Bronchial epithelial cell (primary cell): ENCODE results near the gene POU2F3. TPM values are rescaled to one million over a fixed set of nuclear protein-coding genes. Genes with fewer than 3 reads are reported as not detected.

Experiments used
- DNase-seq: peaks from one replicate; pipeline ENCODE4 v3.0.0-alpha.2; 2010; ENCODE audit warnings: low read depth
- FAIRE-seq: peaks from 2 replicates; lab custom pipeline; 2011; peaks lifted over from hg19 to GRCh38; lab: Jason Lieb, UNC
- H3K27me3 ChIP-seq: 2 replicates; pipeline ENCODE4 v1.5.1; 2011; ENCODE audit warnings: low read length; ENCODE audit not compliant: control insufficient read depth, insufficient read depth
- H3K36me3 ChIP-seq: 2 replicates; pipeline ENCODE4 v1.5.1; 2011; ENCODE audit warnings: low read length; ENCODE audit not compliant: control insufficient read depth, insufficient read depth
- H3K4me3 ChIP-seq: 2 replicates; pipeline ENCODE4 v1.5.1; 2011; ENCODE audit warnings: mild to moderate bottlenecking, low read depth, low read length, control low read depth
- total RNA-seq: library from RNA; depleted of rRNA; stranded (reverse); fragments of >200 nt; gene quantifications from 2 replicates; pipeline ENCODE4 v1.2.1, GENCODE V29; 2014
- TF ChIP-seq, protein P1 (sequence below): IDR thresholded peaks from 2 replicates; pipeline ENCODE4 v1.5.1; 2011; ENCODE audit warnings: mild to moderate bottlenecking, moderate library complexity, low read length, control low read depth, inconsistent platforms; ENCODE audit not compliant: insufficient read depth, severe bottlenecking

POU2F3 gene
- total RNA-seq, 1 donor from 2014 or later: not detected

DNA sequence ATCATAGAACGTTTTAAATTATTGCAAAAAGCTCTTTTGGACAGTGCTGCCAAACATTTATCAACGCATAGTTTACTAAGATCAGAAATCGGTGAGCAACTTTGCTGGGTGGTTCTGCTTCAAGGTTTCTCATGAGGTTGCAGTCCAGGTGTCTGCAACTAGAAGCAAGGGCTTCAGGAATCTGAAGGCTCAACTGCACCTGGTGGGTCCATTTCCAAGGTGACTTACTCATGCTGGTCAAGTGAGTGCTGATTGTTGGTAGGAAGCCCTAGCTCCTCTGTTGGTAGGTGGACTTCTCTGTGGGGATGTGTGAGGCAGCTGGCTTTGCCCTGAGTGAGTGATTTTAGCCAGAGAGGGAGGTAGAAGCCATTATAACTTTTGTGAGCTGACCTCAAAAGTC lies 118.8 kb downstream of the POU2F3 start:
- TF ChIP-seq, protein P1, sequence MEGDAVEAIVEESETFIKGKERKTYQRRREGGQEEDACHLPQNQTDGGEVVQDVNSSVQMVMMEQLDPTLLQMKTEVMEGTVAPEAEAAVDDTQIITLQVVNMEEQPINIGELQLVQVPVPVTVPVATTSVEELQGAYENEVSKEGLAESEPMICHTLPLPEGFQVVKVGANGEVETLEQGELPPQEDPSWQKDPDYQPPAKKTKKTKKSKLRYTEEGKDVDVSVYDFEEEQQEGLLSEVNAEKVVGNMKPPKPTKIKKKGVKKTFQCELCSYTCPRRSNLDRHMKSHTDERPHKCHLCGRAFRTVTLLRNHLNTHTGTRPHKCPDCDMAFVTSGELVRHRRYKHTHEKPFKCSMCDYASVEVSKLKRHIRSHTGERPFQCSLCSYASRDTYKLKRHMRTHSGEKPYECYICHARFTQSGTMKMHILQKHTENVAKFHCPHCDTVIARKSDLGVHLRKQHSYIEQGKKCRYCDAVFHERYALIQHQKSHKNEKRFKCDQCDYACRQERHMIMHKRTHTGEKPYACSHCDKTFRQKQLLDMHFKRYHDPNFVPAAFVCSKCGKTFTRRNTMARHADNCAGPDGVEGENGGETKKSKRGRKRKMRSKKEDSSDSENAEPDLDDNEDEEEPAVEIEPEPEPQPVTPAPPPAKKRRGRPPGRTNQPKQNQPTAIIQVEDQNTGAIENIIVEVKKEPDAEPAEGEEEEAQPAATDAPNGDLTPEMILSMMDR: no peak
- Histone ChIP-seq H3K36me3 (no peaks in the 10 kb centered on the region), H3K4me3 (no peak overlapping the region), H3K27me3 (no peaks in the 10 kb centered on the region)
- FAIRE-seq (no peak), DNase-seq (no peak)

DNA sequence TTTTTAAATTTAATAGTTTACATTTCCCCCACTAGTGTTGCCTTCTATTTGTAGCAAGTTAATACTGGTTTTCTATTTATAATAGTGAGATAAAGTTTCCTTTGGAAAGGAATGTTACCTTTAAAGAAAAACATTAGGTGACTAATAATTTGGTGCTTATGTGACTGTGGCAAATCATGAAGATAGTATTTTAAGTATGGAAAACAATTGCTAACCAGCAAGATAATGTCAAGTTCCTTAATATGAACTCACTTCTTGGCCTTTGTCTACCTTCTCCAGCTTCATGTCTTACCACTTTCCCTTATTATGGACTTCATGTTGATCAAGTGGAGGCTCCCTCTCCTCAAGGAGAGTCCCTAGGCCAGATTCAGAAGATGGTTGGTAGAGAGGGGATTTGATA lies 123.5 kb downstream of the POU2F3 start:
- TF ChIP-seq, protein P1: no peak
- FAIRE-seq (no peak), DNase-seq (peak; percentile 53)
- H3K4me3 ChIP-seq: no peak overlapping the region
- no peaks in the 10 kb centered on the region for H3K27me3 ChIP-seq
- no peaks in the 10 kb centered on the region for H3K36me3 ChIP-seq

GRCh38 chr11:120365512-120365911 lies 125.6 kb downstream of the POU2F3 start:
- FAIRE-seq (no peak), DNase-seq (no peak)
- H3K4me3 ChIP-seq: no peak overlapping the region
- TF ChIP-seq, protein P1: no peak
- no peaks in the 10 kb centered on the region for H3K27me3 ChIP-seq
- H3K36me3 ChIP-seq: no peaks in the 10 kb centered on the region

Other genes starting within 250 kb of the POU2F3 start
- 146 and 441 TPM in 2 replicates for gene TRIM29, start 102.0 kb upstream of the POU2F3 start, total RNA-seq
- 5.9 and 9.0 TPM in 2 replicates for gene OAF, start 29.1 kb upstream of the POU2F3 start, total RNA-seq
- 1.7 and 1.8 TPM in 2 replicates for gene TLCD5, start 85.2 kb downstream of the POU2F3 start, total RNA-seq
- 65.6 and 87.6 TPM in 2 replicates for gene ARHGEF12, start 96.3 kb downstream of the POU2F3 start, total RNA-seq